NCI-H2029 (cell line): ENCODE measurements around the gene STAT3.
"Not testable (repeated sequence)": the region's sequence is repeated elsewhere in the genome, so short reads cannot be mapped to it uniquely, and the experiment has no call there.

Source experiments
- DNase-seq: peaks from one replicate; lab custom pipeline; 2025; lab: John Stamatoyannopoulos, UW

STAT3 gene

GRCh38 chr17:42408061-42408460, 19.8 kb upstream of the STAT3 start:
- no peak for DNase-seq

- DNase-seq: peak; percentile 84
Observed at GRCh38 chr17:42407289-42407836, 19.1 kb upstream of the STAT3 start.

- DNase-seq: no peak
Observed at GRCh38 chr17:42406615-42407288, 18.5 kb upstream of the STAT3 start.

- peak; percentile 57 for DNase-seq
Observed at GRCh38 chr17:42405963-42406495, 17.8 kb upstream of the STAT3 start.

- DNase-seq: no peak
Observed at GRCh38 chr17:42405076-42405475, 16.8 kb upstream of the STAT3 start.

- no peak for DNase-seq
Observed at GRCh38 chr17:42404326-42405055, 16.2 kb upstream of the STAT3 start.

- DNase-seq: no peak
Observed at GRCh38 chr17:42403150-42403549, 14.9 kb upstream of the STAT3 start.

GRCh38 chr17:42402117-42402516, 13.9 kb upstream of the STAT3 start:
- DNase-seq: no peak

- DNase-seq: not testable (repeated sequence)
Observed at GRCh38 chr17:42400844-42401375, 12.7 kb upstream of the STAT3 start.

- DNase-seq: no peak
Observed at GRCh38 chr17:42399948-42400843, 12.0 kb upstream of the STAT3 start.

- DNase-seq: no peak
Observed at GRCh38 chr17:42399121-42399520, 10.9 kb upstream of the STAT3 start.

GRCh38 chr17:42395601-42396000, 7.4 kb upstream of the STAT3 start:
- not testable (repeated sequence) for DNase-seq

- no peak for DNase-seq
Observed at GRCh38 chr17:42394838-42395237, 6.6 kb upstream of the STAT3 start.

- no peak for DNase-seq
Observed at GRCh38 chr17:42392692-42393415, 4.6 kb upstream of the STAT3 start.

- not testable (repeated sequence) for DNase-seq
Observed at GRCh38 chr17:42391439-42391838, 3.2 kb upstream of the STAT3 start.

GRCh38 chr17:42389899-42390298, 1.7 kb upstream of the STAT3 start:
- no peak for DNase-seq

GRCh38 chr17:42389135-42389417, 834 bp upstream of the STAT3 start:
- DNase-seq: no peak

GRCh38 chr17:42387661-42388380, 421 bp downstream of the STAT3 start:
- DNase-seq: peak; percentile 13

GRCh38 chr17:42386777-42387657, 1.2 kb downstream of the STAT3 start:
- DNase-seq: peak; percentile 43

GRCh38 chr17:42381898-42382297, 6.3 kb downstream of the STAT3 start:
- no peak for DNase-seq
